ENCODE measurements around the gene CRACR2A. TPM values are rescaled to one million over a fixed set of nuclear protein-coding genes. Genes with fewer than 3 reads are reported as not detected.

The CRACR2A gene
- total RNA-seq, 1 donor = 14.0 TPM

GRCh38 chr12:3602488-3602887, 150.4 kb downstream of the CRACR2A start:
- DNase-seq (ENCODE audit: low read depth in 2 of 3, low spot score in 2 of 3) = no peak

- DNase-seq (ENCODE audit: low read depth in 2 of 3, low spot score in 2 of 3) = no peak
Measured at GRCh38 chr12:3601461-3602150, 151.3 kb downstream of the CRACR2A start.

GRCh38 chr12:3600951-3601350, 152.0 kb downstream of the CRACR2A start:
- no peak for DNase-seq (ENCODE audit: low read depth in 2 of 3, low spot score in 2 of 3)

- DNase-seq (ENCODE audit: low read depth in 2 of 3, low spot score in 2 of 3) = no peak
Measured at GRCh38 chr12:3600039-3600720, 152.7 kb downstream of the CRACR2A start.

GRCh38 chr12:3598896-3599860, 153.7 kb downstream of the CRACR2A start:
- no peak for DNase-seq (ENCODE audit: low read depth in 2 of 3, low spot score in 2 of 3)

GRCh38 chr12:3597526-3598210, 155.2 kb downstream of the CRACR2A start:
- no peak for DNase-seq (ENCODE audit: low read depth in 2 of 3, low spot score in 2 of 3)

- DNase-seq (ENCODE audit: low read depth in 2 of 3, low spot score in 2 of 3) = no peak
Measured at GRCh38 chr12:3596703-3597415, 156.1 kb downstream of the CRACR2A start.

- DNase-seq (ENCODE audit: low read depth in 2 of 3, low spot score in 2 of 3) = no peak
Measured at GRCh38 chr12:3595721-3596120, 157.2 kb downstream of the CRACR2A start.

- DNase-seq (ENCODE audit: low read depth in 2 of 3, low spot score in 2 of 3) = no peak
Measured at GRCh38 chr12:3594966-3595365, 157.9 kb downstream of the CRACR2A start.

- no peak for DNase-seq (ENCODE audit: low read depth in 2 of 3, low spot score in 2 of 3)
Measured at GRCh38 chr12:3593906-3594483, 158.9 kb downstream of the CRACR2A start.

- no peak for DNase-seq (ENCODE audit: low read depth in 2 of 3, low spot score in 2 of 3)
Measured at GRCh38 chr12:3592856-3593625, 159.9 kb downstream of the CRACR2A start.

- no peak for DNase-seq (ENCODE audit: low read depth in 2 of 3, low spot score in 2 of 3)
Measured at GRCh38 chr12:3589745-3590144, 163.2 kb downstream of the CRACR2A start.

- no peak for DNase-seq (ENCODE audit: low read depth in 2 of 3, low spot score in 2 of 3)
Measured at GRCh38 chr12:3587402-3588013, 165.4 kb downstream of the CRACR2A start.

GRCh38 chr12:3583656-3584334, 169.1 kb downstream of the CRACR2A start:
- no peak for DNase-seq (ENCODE audit: low read depth in 2 of 3, low spot score in 2 of 3)

- no peak for DNase-seq (ENCODE audit: low read depth in 2 of 3, low spot score in 2 of 3)
Measured at GRCh38 chr12:3580094-3580749, 172.7 kb downstream of the CRACR2A start.

- no peak for DNase-seq (ENCODE audit: low read depth in 2 of 3, low spot score in 2 of 3)
Measured at GRCh38 chr12:3579446-3580093, 173.3 kb downstream of the CRACR2A start.

GRCh38 chr12:3578557-3578956, 174.4 kb downstream of the CRACR2A start:
- no peak for DNase-seq (ENCODE audit: low read depth in 2 of 3, low spot score in 2 of 3)
